NT2/D1 (cell line): ENCODE measurements around the gene ZSCAN12.

Source experiments
- SUZ12 ChIP-seq: IDR thresholded peaks from 2 replicates; pipeline ENCODE4 v1.6.1; 2011; ENCODE audit not compliant: insufficient read length, insufficient read depth; ENCODE audit errors: extremely low read depth
- ZNF274 ChIP-seq: IDR thresholded peaks from 2 replicates; pipeline ENCODE4 v1.6.1; 2011; ENCODE audit warnings: mild to moderate bottlenecking, low read depth, low read length

- TF ChIP-seq SUZ12 (no peak), ZNF274 (no peak)
These were observed 64.4 kb downstream of the ZSCAN12 start for GRCh38 chr6:28335040-28335563.
